Neural cell (in vitro differentiated cells): ENCODE data around the gene CCDC17. TPM values are rescaled to one million over a fixed set of nuclear protein-coding genes. Genes with fewer than 3 reads are reported as not detected.
A peak's percentile ranks its signal among the peaks of the same experiment; 100 is the strongest.

Experiments
- H2AFZ ChIP-seq: fragments of 200-600, 300-800 bp; sonication (generic), shearing (Covaris generic); 2 replicates; pipeline ENCODE4 v1.6.0; 2014; ENCODE audit warnings: low read depth, mild to moderate bottlenecking, antibody characterized with exemption, low read length, moderate library complexity
- H3F3A ChIP-seq: fragments of 200-600 bp; shearing (Covaris generic); 2 replicates; pipeline ENCODE4 v1.6.1; 2016; ENCODE audit warnings: mild to moderate bottlenecking, moderate library complexity, mixed read lengths, antibody characterized with exemption, low read length; ENCODE audit not compliant: insufficient read depth, poor library complexity, severe bottlenecking
- H3K27ac ChIP-seq: fragments of 200-600, 300-800 bp; sonication (generic), shearing (Covaris generic); 2 replicates; pipeline ENCODE4 v1.5.1; 2014; ENCODE audit warnings: mild to moderate bottlenecking, low read length, moderate library complexity
- H3K27me3 ChIP-seq: fragments of 300-800, 200-600 bp; sonication (generic), shearing (Covaris generic); 2 replicates; pipeline ENCODE4 v1.6.0; 2014; ENCODE audit warnings: mild to moderate bottlenecking, low read depth, low read length, moderate library complexity; ENCODE audit not compliant: insufficient read depth
- H3K36me3 ChIP-seq: fragments of 300-800, 200-600 bp; sonication (generic), shearing (Covaris generic); 2 replicates; pipeline ENCODE4 v1.5.1; 2014; ENCODE audit warnings: mild to moderate bottlenecking, antibody characterized with exemption, low read length, moderate library complexity; ENCODE audit not compliant: insufficient read depth
- H3K4me2 ChIP-seq: fragments of 300-800, 200-600 bp; sonication (generic), shearing (Covaris generic); 2 replicates; pipeline ENCODE4 v1.6.0; 2014; ENCODE audit warnings: mild to moderate bottlenecking, low read length
- H3K4me3 ChIP-seq: fragments of 300-800, 200-600 bp; sonication (generic), shearing (Covaris generic); 2 replicates; pipeline ENCODE4 v1.5.1; 2014; ENCODE audit warnings: mild to moderate bottlenecking, low read length, moderate library complexity
- H3K79me2 ChIP-seq: fragments of 200-600 bp; shearing (Covaris generic); replicated peaks from 2 replicates; pipeline ENCODE4 v1.6.0; 2014; ENCODE audit warnings: mild to moderate bottlenecking, low read length, moderate library complexity; ENCODE audit not compliant: insufficient read depth
- H3K9ac ChIP-seq: fragments of 300-800, 200-600 bp; sonication (generic), shearing (Covaris generic); 2 replicates; pipeline ENCODE4 v1.6.1; 2016; ENCODE audit warnings: mild to moderate bottlenecking, low read length, mixed read lengths
- H3K9me2 ChIP-seq: fragments of 200-600 bp; shearing (Covaris generic); 2 replicates; pipeline ENCODE4 v1.6.1; 2016; ENCODE audit warnings: mild to moderate bottlenecking, low read length, mixed read lengths; ENCODE audit not compliant: insufficient read depth
- H3K9me3 ChIP-seq: fragments of 200-600, 300-800 bp; sonication (generic), shearing (Covaris generic); 2 replicates; pipeline ENCODE4 v1.6.1; 2016; ENCODE audit warnings: mild to moderate bottlenecking, mixed run types, low read length, moderate library complexity, mixed read lengths
- H4K20me1 ChIP-seq: fragments of 200-600 bp; shearing (Covaris generic); 2 replicates; pipeline ENCODE4 v1.6.1; 2016; ENCODE audit warnings: mild to moderate bottlenecking, mixed run types; ENCODE audit not compliant: insufficient read depth
- CTCF ChIP-seq: fragments of 450-650 bp; IDR thresholded peaks from 2 replicates; pipeline ENCODE4 v1.5.1; 2014; ENCODE audit warnings: antibody characterized with exemption, mild to moderate bottlenecking, moderate library complexity; ENCODE audit not compliant: poor library complexity, severe bottlenecking
- EP300 ChIP-seq: fragments of 450-650 bp; conservative IDR thresholded peaks from 2 replicates; pipeline ENCODE4 v1.6.1; 2014; ENCODE audit warnings: antibody characterized with exemption, mild to moderate bottlenecking, moderate library complexity; ENCODE audit not compliant: poor library complexity, severe bottlenecking
- EZH2 ChIP-seq: fragments of 200-600, 300-800 bp; shearing (Covaris generic), sonication (generic); IDR thresholded peaks from 2 replicates; pipeline ENCODE4 v1.6.1; 2014; ENCODE audit warnings: antibody characterized with exemption, low read length, borderline replicate concordance, mild to moderate bottlenecking; ENCODE audit not compliant: insufficient read depth, poor library complexity, severe bottlenecking
- MXI1 ChIP-seq: fragments of 450-650 bp; conservative IDR thresholded peaks from 2 replicates; pipeline ENCODE4 v1.6.1; 2014; ENCODE audit warnings: antibody characterized with exemption, mild to moderate bottlenecking; ENCODE audit not compliant: poor library complexity, severe bottlenecking
- POLR2AphosphoS5 ChIP-seq: IDR thresholded peaks from 2 replicates; pipeline ENCODE4 v1.6.1; 2012
- RAD21 ChIP-seq: fragments of 450-650 bp; conservative IDR thresholded peaks from 2 replicates; pipeline ENCODE4 v1.6.1; 2014; ENCODE audit warnings: antibody characterized with exemption, mild to moderate bottlenecking, moderate library complexity
- REST ChIP-seq: IDR thresholded peaks from 2 replicates; pipeline ENCODE4 v1.6.1; 2012; ENCODE audit warnings: borderline replicate concordance
- SMC3 ChIP-seq: fragments of 450-650 bp; conservative IDR thresholded peaks from 2 replicates; pipeline ENCODE4 v1.6.1; 2014; ENCODE audit warnings: antibody characterized with exemption, mild to moderate bottlenecking, moderate library complexity; ENCODE audit not compliant: poor library complexity
- TAF1 ChIP-seq: IDR thresholded peaks from 2 replicates; pipeline ENCODE4 v1.6.1; 2012; ENCODE audit warnings: low read depth
- polyA plus RNA-seq: library from polyadenylated mRNA; depleted of rRNA; stranded (reverse); fragments of >200 nt; gene quantifications from 2 replicates; pipeline ENCODE4 v1.2.3, GENCODE V29; 2014

CCDC17 gene
- polyA plus RNA-seq, 1 donor from 2014 or later, result 1.1 TPM

- H2AFZ ChIP-seq, result no peak overlapping the region
- H3K79me2 ChIP-seq, result peaks cover 48% of the 10 kb centered on the region
- peak overlapping the region; percentile 93 for H3K27ac ChIP-seq
- H3K9me3 ChIP-seq, result no peaks in the 10 kb centered on the region
- H3F3A ChIP-seq, result no peaks in the 10 kb centered on the region
- TF ChIP-seq RAD21, result no peak
- H3K4me2 ChIP-seq, result peak overlapping the region; percentile 42
- H3K27me3 ChIP-seq, result no peaks in the 10 kb centered on the region
- peak overlapping the region; percentile 86 for H3K4me3 ChIP-seq
- no peaks in the 10 kb centered on the region for H3K36me3 ChIP-seq
- H3K9ac ChIP-seq, result peak overlapping the region; percentile 96
- peaks cover 2% of the 10 kb centered on the region for H4K20me1 ChIP-seq
- no peaks in the 10 kb centered on the region for H3K9me2 ChIP-seq
Measured at GRCh38 chr1:45585496-45586075, 38.3 kb downstream of the CCDC17 start.

- Histone ChIP-seq H3K4me3 (peak overlapping the region; percentile 86), H4K20me1 (peaks cover 2% of the 10 kb centered on the region), H3F3A (no peaks in the 10 kb centered on the region), H3K36me3 (no peaks in the 10 kb centered on the region), H3K9ac (peak overlapping the region; percentile 96), H3K79me2 (peaks cover 43% of the 10 kb centered on the region), H3K9me2 (no peaks in the 10 kb centered on the region), H3K27me3 (no peaks in the 10 kb centered on the region), H2AFZ (peak overlapping the region; percentile 99), H3K27ac (peak overlapping the region; percentile 93), H3K9me3 (no peaks in the 10 kb centered on the region), H3K4me2 (peak overlapping the region; percentile 42)
- no peak for TF ChIP-seq TAF1
- TF ChIP-seq MXI1, result peak; percentile 84
Measured at GRCh38 chr1:45585110-45585426, 38.8 kb downstream of the CCDC17 start.

DNA sequence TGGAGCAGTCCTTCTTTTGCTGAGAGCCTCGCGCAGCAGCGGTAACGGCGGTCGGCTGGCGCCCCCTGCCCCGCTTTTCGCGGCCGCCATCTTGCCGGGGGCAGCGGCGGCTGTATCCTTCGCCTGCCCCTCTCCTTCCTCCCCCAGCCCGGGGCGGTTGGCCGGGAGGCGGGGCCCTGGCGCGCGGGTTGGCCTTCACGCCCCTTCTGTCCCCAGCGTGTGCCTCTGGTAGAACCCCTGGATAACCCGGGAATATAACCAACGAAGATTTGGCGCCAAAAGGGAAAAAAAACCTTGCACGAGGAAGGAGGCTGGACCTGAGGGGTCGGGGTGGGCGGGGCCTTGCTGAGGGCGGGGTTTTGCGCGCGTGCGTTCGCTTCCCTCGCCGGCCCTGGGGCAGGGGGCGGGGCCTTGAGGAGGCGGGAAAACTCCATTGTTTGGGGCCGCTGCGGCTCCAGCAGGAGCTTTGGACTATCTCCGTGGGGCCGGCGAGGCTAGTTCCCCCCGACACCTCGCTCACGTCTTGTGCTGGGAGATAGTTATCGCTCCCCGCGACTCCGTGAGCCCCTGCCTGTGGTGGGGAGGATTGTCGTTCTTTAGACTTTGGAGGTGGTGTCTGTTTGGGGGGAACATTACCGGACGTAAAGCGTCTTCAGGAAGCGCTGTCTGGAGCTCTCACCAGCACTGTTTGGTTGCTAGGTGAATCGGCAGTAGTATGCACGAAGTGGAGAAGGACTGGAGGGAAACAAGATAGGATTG is 39.3 kb downstream of the CCDC17 start:
- no peaks in the 10 kb centered on the region for H3K27me3 ChIP-seq
- no peaks in the 10 kb centered on the region for H3F3A ChIP-seq
- TF ChIP-seq TAF1 (peak; percentile 73), RAD21 (peak; percentile 19), POLR2AphosphoS5 (peak; percentile 49), MXI1 (peak; percentile 91), CTCF (peak; percentile 58), EP300 (no peak), SMC3 (no peak), EZH2 (no peak), REST (no peak)
- H4K20me1 ChIP-seq, result peaks cover 2% of the 10 kb centered on the region
- H3K4me2 ChIP-seq, result peak overlapping the region; percentile 42
- peaks cover 38% of the 10 kb centered on the region for H3K79me2 ChIP-seq
- H3K4me3 ChIP-seq, result peak overlapping the region; percentile 86
- H2AFZ ChIP-seq, result peak overlapping the region; percentile 99
- peak overlapping the region; percentile 96 for H3K9ac ChIP-seq
- H3K9me3 ChIP-seq, result no peaks in the 10 kb centered on the region
- H3K36me3 ChIP-seq, result no peaks in the 10 kb centered on the region
- peak overlapping the region; percentile 93 for H3K27ac ChIP-seq
- no peaks in the 10 kb centered on the region for H3K9me2 ChIP-seq
